Effector CD8-positive, alpha-beta T cell (primary cell): ENCODE measurements around the gene ARL2BP.

Experiments used
- DNase-seq: peaks from one replicate; lab custom pipeline; 2025; lab: John Stamatoyannopoulos, UW

The ARL2BP gene

GRCh38 chr16:57235128-57236021 lies 9.7 kb upstream of the ARL2BP start:
- DNase-seq = no peak

- DNase-seq = no peak
Measured at GRCh38 chr16:57236022-57236350, 9.1 kb upstream of the ARL2BP start.

GRCh38 chr16:57238682-57239081 lies 6.4 kb upstream of the ARL2BP start:
- DNase-seq = no peak

- DNase-seq = no peak
Measured at GRCh38 chr16:57239107-57239506, 6.0 kb upstream of the ARL2BP start.

- no peak for DNase-seq
Measured at GRCh38 chr16:57240851-57241250, 4.2 kb upstream of the ARL2BP start.

- DNase-seq = no peak
Measured at GRCh38 chr16:57242650-57243049, 2.4 kb upstream of the ARL2BP start.

GRCh38 chr16:57244463-57244766 lies 644 bp upstream of the ARL2BP start:
- no peak for DNase-seq

- no peak for DNase-seq
Measured at GRCh38 chr16:57245472-57246113, 534 bp downstream of the ARL2BP start.

GRCh38 chr16:57251352-57251751 lies 6.3 kb downstream of the ARL2BP start:
- no peak for DNase-seq

GRCh38 chr16:57252148-57252721 lies 7.2 kb downstream of the ARL2BP start:
- no peak for DNase-seq

GRCh38 chr16:57253466-57253865 lies 8.4 kb downstream of the ARL2BP start:
- DNase-seq = no peak

- DNase-seq = no peak
Measured at GRCh38 chr16:57255686-57256415, 10.8 kb downstream of the ARL2BP start.

- DNase-seq = no peak
Measured at GRCh38 chr16:57256601-57257395, 11.7 kb downstream of the ARL2BP start.

GRCh38 chr16:57257455-57258070 lies 12.5 kb downstream of the ARL2BP start:
- DNase-seq = no peak

- DNase-seq = no peak
Measured at GRCh38 chr16:57258226-57258909, 13.3 kb downstream of the ARL2BP start.

GRCh38 chr16:57258910-57259475 lies 13.9 kb downstream of the ARL2BP start:
- DNase-seq = no peak

- DNase-seq = peak; percentile 37
Measured at GRCh38 chr16:57260294-57260929, 15.4 kb downstream of the ARL2BP start.

GRCh38 chr16:57261806-57262205 lies 16.7 kb downstream of the ARL2BP start:
- no peak for DNase-seq

- DNase-seq = no peak
Measured at GRCh38 chr16:57262841-57263540, 17.9 kb downstream of the ARL2BP start.
